GM15510 (cell line): ENCODE data around the gene DEFB114.

ENCODE experiments used
- POLR2A ChIP-seq: IDR thresholded peaks from 3 replicates; pipeline ENCODE4 v1.6.1; 2011; ENCODE audit warnings: borderline replicate concordance; ENCODE audit not compliant: insufficient read length; ENCODE audit errors: extremely low read depth

The DEFB114 gene

DNA sequence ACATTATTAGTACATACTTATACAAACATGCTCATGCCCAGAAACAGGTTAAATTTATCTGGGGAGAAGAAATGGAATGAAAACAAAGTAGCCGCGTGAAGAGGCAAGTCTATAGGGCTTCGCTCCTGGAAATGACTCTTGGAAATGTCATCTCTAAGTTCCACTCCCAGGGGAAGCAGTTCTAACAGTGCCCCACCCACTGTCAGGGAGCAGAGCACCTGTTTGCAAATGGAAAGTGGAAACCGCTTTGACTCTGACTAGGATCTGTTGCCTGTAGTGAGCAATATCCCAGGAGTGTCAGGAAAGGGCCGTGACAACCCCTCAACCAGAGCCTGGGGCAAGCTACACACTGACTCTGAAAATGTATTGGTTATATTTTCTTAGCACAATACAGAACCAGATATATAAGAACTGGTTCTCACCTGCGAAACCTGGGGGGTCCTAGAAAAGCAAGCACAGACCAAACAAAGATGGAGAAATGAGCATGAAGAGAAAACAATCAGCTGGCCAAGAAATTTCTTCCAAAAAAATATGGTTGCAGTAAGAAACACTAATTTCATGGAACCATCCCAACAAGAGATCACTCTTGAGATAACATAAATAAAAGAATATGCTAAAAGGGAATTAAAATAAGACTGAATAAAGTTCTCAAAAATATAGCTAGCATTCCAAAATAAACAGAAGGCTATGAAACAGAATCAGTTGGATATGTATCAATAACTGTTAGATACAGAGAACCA lies 50.2 kb downstream of the DEFB114 start:
- TF ChIP-seq POLR2A = no peak

DNA sequence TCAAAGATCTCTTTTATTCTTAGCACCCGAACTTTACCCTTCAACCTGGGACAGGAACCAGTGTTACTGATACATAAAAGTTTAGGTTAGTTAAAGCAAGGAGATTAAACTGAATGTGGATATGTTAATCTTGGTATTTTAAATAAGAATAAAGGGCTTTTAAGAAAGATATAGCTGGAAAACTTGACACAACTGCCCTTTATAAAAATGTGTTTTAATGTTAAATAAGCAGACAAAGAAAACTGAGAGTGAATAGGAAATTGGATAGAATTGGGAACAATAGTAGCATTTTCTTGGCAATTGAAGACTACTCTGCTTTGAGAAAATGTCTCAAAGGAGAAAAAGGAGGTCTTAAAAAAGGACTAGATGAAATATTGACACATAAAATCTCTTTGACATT lies 51.8 kb downstream of the DEFB114 start:
- no peak for TF ChIP-seq POLR2A

DNA sequence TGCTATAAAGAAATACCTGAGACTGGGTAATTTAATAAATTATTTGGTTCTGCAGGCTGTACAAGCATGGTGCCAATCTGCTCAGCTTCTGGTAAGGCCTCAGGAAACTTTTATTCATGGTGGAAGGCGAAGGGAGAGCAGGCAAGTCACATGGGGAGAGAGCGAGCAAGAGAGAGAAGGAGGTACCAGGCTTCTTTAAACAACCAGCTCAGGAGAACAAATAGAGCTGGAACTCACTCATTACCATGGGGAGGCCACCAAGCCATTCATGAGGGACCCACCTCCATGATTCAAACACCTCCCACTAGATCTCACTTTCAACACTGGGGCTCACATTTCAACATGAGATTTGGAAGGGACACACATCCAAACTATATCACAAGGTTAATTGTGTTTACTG lies 52.7 kb downstream of the DEFB114 start:
- TF ChIP-seq POLR2A = no peak
